ENCODE measurements around the gene ZNRF3.

The ZNRF3 gene

GRCh38 chr22:29073618-29074275 is 190.4 kb downstream of the ZNRF3 start:
- TF ChIP-seq CTCF (IDR thresholded peaks at IDR 0.05; ENCODE audit: insufficient read depth, low read length, poor library complexity, severe bottlenecking): no peak
- H3K36me3 ChIP-seq (ENCODE audit: control insufficient read depth, insufficient read depth, low read length): no peaks in the 10 kb centered on the region
- H3K4me3 ChIP-seq (replicated peaks; ENCODE audit: low read depth, low read length): no peak overlapping the region; the same call in 1 of the 2 replicates
- no peaks in the 10 kb centered on the region; the same call in 1 of the 2 replicates for H3K27me3 ChIP-seq (replicated peaks; ENCODE audit: control insufficient read depth, insufficient read depth, low read length)
- no peak for DNase-seq (ENCODE audit: extremely low read depth, insufficient read length)

GRCh38 chr22:29074276-29074772 is 191.0 kb downstream of the ZNRF3 start:
- DNase-seq (ENCODE audit: extremely low read depth, insufficient read length): no peak
- no peaks in the 10 kb centered on the region for H3K36me3 ChIP-seq (ENCODE audit: control insufficient read depth, insufficient read depth, low read length)
- no peaks in the 10 kb centered on the region; the same call in 1 of the 2 replicates for H3K27me3 ChIP-seq (replicated peaks; ENCODE audit: control insufficient read depth, insufficient read depth, low read length)
- TF ChIP-seq CTCF (IDR thresholded peaks at IDR 0.05; ENCODE audit: insufficient read depth, low read length, poor library complexity, severe bottlenecking): no peak
- no peak overlapping the region for H3K4me3 ChIP-seq (replicated peaks; ENCODE audit: low read depth, low read length)

GRCh38 chr22:29078036-29078868 is 194.9 kb downstream of the ZNRF3 start:
- H3K36me3 ChIP-seq (ENCODE audit: control insufficient read depth, insufficient read depth, low read length): no peaks in the 10 kb centered on the region
- TF ChIP-seq CTCF (IDR thresholded peaks at IDR 0.05; ENCODE audit: insufficient read depth, low read length, poor library complexity, severe bottlenecking): no peak
- no peaks in the 10 kb centered on the region; the same call in 1 of the 2 replicates for H3K27me3 ChIP-seq (replicated peaks; ENCODE audit: control insufficient read depth, insufficient read depth, low read length)
- H3K4me3 ChIP-seq (replicated peaks; ENCODE audit: low read depth, low read length): no peak overlapping the region
- DNase-seq (ENCODE audit: extremely low read depth, insufficient read length): no peak

GRCh38 chr22:29078869-29079207 is 195.5 kb downstream of the ZNRF3 start:
- Histone ChIP-seq H3K36me3 (ENCODE audit: control insufficient read depth, insufficient read depth, low read length) (no peaks in the 10 kb centered on the region), H3K4me3 (replicated peaks; ENCODE audit: low read depth, low read length) (no peak overlapping the region), H3K27me3 (replicated peaks; ENCODE audit: control insufficient read depth, insufficient read depth, low read length) (no peaks in the 10 kb centered on the region; the same call in 1 of the 2 replicates)
- DNase-seq (ENCODE audit: extremely low read depth, insufficient read length): no peak
- no peak for TF ChIP-seq CTCF (IDR thresholded peaks at IDR 0.05; ENCODE audit: insufficient read depth, low read length, poor library complexity, severe bottlenecking)

- H3K36me3 ChIP-seq (ENCODE audit: control insufficient read depth, insufficient read depth, low read length): no peaks in the 10 kb centered on the region
- H3K27me3 ChIP-seq (replicated peaks; ENCODE audit: control insufficient read depth, insufficient read depth, low read length): no peaks in the 10 kb centered on the region; the same call in 1 of the 2 replicates
- no peak overlapping the region for H3K4me3 ChIP-seq (replicated peaks; ENCODE audit: low read depth, low read length)
- DNase-seq (ENCODE audit: extremely low read depth, insufficient read length): no peak
- no peak for TF ChIP-seq CTCF (IDR thresholded peaks at IDR 0.05; ENCODE audit: insufficient read depth, low read length, poor library complexity, severe bottlenecking)
These were observed 196.0 kb downstream of the ZNRF3 start for GRCh38 chr22:29079218-29079901.
